Activated naive CD8-positive, alpha-beta T cell treated with anti-CD3 and anti-CD28 coated beads for 36 hours (primary cell): ENCODE measurements around the gene SPNS2. TPM values are rescaled to one million over a fixed set of nuclear protein-coding genes. Genes with fewer than 3 reads are reported as not detected.

Experiments
- DNase-seq: peaks from one replicate; pipeline ENCODE4 v3.0.0; 2021
- H3K27ac Mint-ChIP-seq: one replicate; pipeline ENCODE4 v1.8.0; 2022; ENCODE audit warnings: mild to moderate bottlenecking, moderate library complexity, mixed read lengths
- H3K27me3 Mint-ChIP-seq: one replicate; pipeline ENCODE4 v1.8.0; 2022; ENCODE audit warnings: mild to moderate bottlenecking, mixed read lengths
- H3K36me3 Mint-ChIP-seq: one replicate; pipeline ENCODE4 v1.8.0; 2021; ENCODE audit warnings: mild to moderate bottlenecking, mixed read lengths
- H3K4me1 Mint-ChIP-seq: one replicate; pipeline ENCODE4 v1.8.0; 2021; ENCODE audit warnings: mixed read lengths
- H3K4me3 Mint-ChIP-seq: one replicate; pipeline ENCODE4 v1.8.0; 2022; ENCODE audit warnings: mild to moderate bottlenecking, moderate library complexity, mixed read lengths
- H3K9me3 Mint-ChIP-seq: one replicate; pipeline ENCODE4 v1.8.0; 2022; ENCODE audit warnings: mixed read lengths
- total RNA-seq, 2 experiments: library from RNA; stranded (reverse); gene quantifications; one replicate each; pipeline ENCODE4 v1.2.3, GENCODE V29; 2021

The SPNS2 gene
- total RNA-seq, 2 experiments from 2014 or later, result 0.20 to 0.43 TPM

GRCh38 chr17:4582101-4582501 is 83.4 kb downstream of the SPNS2 start:
- Mint-ChIP-seq H3K4me3 (no peak overlapping the region), H3K9me3 (no peaks in the 10 kb centered on the region), H3K4me1 (peaks cover 4% of the 10 kb centered on the region), H3K27ac (no peak overlapping the region), H3K27me3 (peaks cover 48% of the 10 kb centered on the region), H3K36me3 (no peaks in the 10 kb centered on the region)
- no peak for DNase-seq

- H3K4me1 Mint-ChIP-seq, result peaks cover 4% of the 10 kb centered on the region
- peaks cover 48% of the 10 kb centered on the region for H3K27me3 Mint-ChIP-seq
Measured at GRCh38 chr17:4582691-4583090, 84.0 kb downstream of the SPNS2 start.

GRCh38 chr17:4583206-4583605 is 84.5 kb downstream of the SPNS2 start:
- Mint-ChIP-seq H3K4me1 (peaks cover 4% of the 10 kb centered on the region), H3K27me3 (peaks cover 48% of the 10 kb centered on the region), H3K36me3 (no peaks in the 10 kb centered on the region), H3K27ac (no peak overlapping the region), H3K4me3 (no peak overlapping the region), H3K9me3 (no peaks in the 10 kb centered on the region)
- no peak for DNase-seq

More at GRCh38 chr17:4582691-4583090, 84.0 kb downstream of the SPNS2 start:
- no peak overlapping the region for H3K4me3 Mint-ChIP-seq
- no peaks in the 10 kb centered on the region for H3K9me3 Mint-ChIP-seq
- no peaks in the 10 kb centered on the region for H3K36me3 Mint-ChIP-seq
- DNase-seq, result no peak
- no peak overlapping the region for H3K27ac Mint-ChIP-seq

DNA sequence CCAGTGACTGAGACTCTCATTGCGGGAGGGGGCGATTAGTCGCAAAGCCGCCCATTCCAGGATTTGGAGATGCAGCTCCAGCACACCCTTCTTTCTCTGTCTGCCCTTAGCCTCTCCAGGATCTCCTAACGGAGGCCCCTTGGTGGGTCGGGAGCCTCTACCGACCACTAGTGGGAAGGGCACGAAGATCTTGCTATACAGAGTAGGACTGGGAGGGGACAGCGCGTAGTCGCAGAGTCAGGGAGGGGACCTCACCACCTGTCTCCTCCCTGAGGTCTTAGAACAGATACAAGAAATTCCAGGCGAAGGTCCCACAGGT is 85.1 kb downstream of the SPNS2 start:
- Mint-ChIP-seq H3K27ac (no peak overlapping the region), H3K9me3 (no peaks in the 10 kb centered on the region), H3K36me3 (no peaks in the 10 kb centered on the region), H3K4me3 (peak overlapping the region; percentile 63), H3K27me3 (peaks cover 48% of the 10 kb centered on the region), H3K4me1 (peaks cover 4% of the 10 kb centered on the region)
- DNase-seq, result peak; percentile 25

DNA sequence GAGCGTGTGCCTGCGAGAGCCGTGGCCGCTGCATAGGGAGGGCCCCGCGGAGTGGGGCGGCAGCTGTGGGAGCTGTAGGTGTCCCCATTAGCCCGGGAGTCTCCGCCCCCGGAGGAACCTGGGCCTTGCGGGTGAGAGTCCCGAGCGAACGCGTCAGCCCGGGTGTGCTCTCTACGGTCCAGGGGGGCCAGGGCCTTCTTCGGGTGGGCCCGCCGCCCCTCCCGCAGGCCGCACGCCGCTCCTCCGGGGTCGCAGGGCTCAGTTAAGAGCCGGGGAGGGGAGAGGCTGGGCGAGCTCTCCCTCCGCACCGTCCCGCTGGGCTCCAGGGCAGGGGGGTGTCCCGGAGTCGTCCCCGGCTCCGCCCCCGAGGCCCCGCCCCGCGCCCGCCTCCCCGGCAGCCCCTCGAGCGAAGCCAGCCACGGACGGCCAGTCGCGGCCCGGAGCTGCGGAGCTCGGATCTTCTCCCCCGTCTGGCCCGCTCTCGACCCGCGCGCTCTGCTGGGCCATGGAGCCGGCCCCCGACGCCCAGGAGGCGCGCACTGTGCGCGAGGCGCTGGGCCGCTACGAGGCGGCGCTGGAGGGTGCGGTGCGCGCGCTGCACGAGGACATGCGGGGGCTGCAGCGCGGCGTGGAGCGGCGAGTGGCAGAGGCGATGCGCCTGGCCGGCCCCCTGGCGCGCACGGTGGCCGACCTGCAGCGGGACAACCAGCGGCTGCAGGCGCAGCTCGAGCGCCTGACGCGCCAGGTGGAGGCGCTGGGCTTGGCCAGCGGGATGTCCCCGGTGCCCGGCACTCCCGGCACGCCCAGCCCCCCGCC is 85.6 kb downstream of the SPNS2 start, which contains the start of gene SMTNL2:
Gene SMTNL2, plus strand, starts transcription at position 429 of the 816 bp plus-strand sequence. Its CDS starts 77 bp downstream, at position 506.
- Mint-ChIP-seq H3K36me3 (no peaks in the 10 kb centered on the region), H3K4me1 (peaks cover 4% of the 10 kb centered on the region), H3K27me3 (peaks cover 48% of the 10 kb centered on the region), H3K9me3 (no peaks in the 10 kb centered on the region), H3K4me3 (peak within 1 kb of the TSS; percentile 63), H3K27ac (no peak within 1 kb of the TSS)
- DNase-seq, result peak; percentile 37

- no peaks in the 10 kb centered on the region for H3K9me3 Mint-ChIP-seq
- H3K4me1 Mint-ChIP-seq, result peaks cover 4% of the 10 kb centered on the region
- no peak overlapping the region for H3K27ac Mint-ChIP-seq
- no peaks in the 10 kb centered on the region for H3K36me3 Mint-ChIP-seq
- H3K27me3 Mint-ChIP-seq, result peaks cover 48% of the 10 kb centered on the region
- no peak for DNase-seq
- H3K4me3 Mint-ChIP-seq, result peak overlapping the region; percentile 25
Measured at GRCh38 chr17:4584917-4585637, 86.4 kb downstream of the SPNS2 start.

DNA sequence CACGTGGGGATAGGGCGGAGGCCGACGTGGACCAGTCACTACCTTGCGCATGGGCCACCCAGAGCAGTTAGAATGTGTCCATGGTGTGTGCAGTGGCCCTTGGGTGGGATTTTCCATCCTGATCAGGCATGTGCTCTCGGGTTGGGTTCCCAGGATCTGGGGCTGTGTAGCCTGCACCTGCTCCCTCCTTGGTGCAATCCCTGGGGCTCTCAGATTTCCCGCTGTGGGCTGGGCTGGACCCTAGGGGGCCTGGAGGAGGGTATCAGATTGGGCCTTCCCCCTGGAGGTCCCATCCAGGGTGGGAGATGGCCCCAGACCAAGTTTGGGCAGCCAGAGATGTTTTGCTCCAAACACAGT is 86.9 kb downstream of the SPNS2 start:
- no peaks in the 10 kb centered on the region for H3K9me3 Mint-ChIP-seq
- H3K4me3 Mint-ChIP-seq, result no peak overlapping the region
- H3K27ac Mint-ChIP-seq, result no peak overlapping the region
- peaks cover 48% of the 10 kb centered on the region for H3K27me3 Mint-ChIP-seq
- H3K4me1 Mint-ChIP-seq, result peaks cover 4% of the 10 kb centered on the region
- DNase-seq, result no peak
- H3K36me3 Mint-ChIP-seq, result no peaks in the 10 kb centered on the region

DNA sequence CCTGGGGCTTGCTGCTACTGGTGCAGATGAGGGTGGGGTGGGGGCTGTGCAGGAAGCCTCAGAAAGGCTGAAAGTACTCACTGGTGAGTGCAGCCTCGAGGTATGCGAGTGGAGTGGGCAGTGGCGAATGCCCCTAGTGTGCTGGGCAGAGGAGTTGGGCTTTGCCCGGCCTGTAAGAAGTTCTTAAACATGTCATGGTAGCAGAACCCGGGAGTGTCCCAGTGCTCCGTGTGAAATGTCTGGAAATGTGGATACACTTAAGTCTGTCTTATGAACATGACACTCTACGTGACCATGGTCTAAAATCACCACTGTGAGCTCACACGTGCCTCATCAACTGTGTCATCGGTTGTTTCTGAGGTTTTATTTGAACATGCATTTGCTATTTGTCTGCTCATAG is 87.4 kb downstream of the SPNS2 start:
- peaks cover 45% of the 10 kb centered on the region for H3K27me3 Mint-ChIP-seq

DNA sequence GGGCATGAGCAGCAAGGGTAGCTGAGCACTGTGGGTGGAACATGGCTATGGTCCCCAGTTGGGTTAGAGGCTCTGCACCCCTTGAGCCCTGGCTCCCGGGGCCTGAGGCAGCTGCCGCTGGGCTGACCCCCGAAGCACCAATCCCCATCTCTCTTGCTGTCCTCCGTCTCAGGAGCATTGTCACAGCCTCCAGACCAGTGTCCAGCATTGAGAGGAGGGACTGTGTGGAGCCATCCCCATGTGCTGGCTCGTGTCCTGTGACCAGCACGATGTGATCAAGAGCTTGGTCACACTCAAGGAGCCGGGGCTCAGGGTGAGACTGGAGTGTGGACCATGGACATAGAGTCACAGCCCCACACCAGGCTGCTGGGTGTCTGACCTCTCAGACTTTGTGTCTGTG is 88.5 kb downstream of the SPNS2 start:
- Mint-ChIP-seq H3K4me1 (peaks cover 4% of the 10 kb centered on the region), H3K27me3 (peaks cover 34% of the 10 kb centered on the region), H3K4me3 (no peak overlapping the region), H3K9me3 (no peaks in the 10 kb centered on the region), H3K27ac (no peak overlapping the region), H3K36me3 (no peaks in the 10 kb centered on the region)
- DNase-seq, result no peak

More for the DNA sequence above, 87.4 kb downstream of the SPNS2 start:
- no peak for DNase-seq
- no peak overlapping the region for H3K4me3 Mint-ChIP-seq
- H3K36me3 Mint-ChIP-seq, result no peaks in the 10 kb centered on the region
- no peak overlapping the region for H3K27ac Mint-ChIP-seq
- H3K9me3 Mint-ChIP-seq, result no peaks in the 10 kb centered on the region
- peaks cover 4% of the 10 kb centered on the region for H3K4me1 Mint-ChIP-seq

GRCh38 chr17:4587803-4588202 is 89.1 kb downstream of the SPNS2 start:
- Mint-ChIP-seq H3K36me3 (no peaks in the 10 kb centered on the region), H3K9me3 (no peaks in the 10 kb centered on the region), H3K4me3 (no peak overlapping the region), H3K4me1 (peaks cover 4% of the 10 kb centered on the region), H3K27me3 (peaks cover 29% of the 10 kb centered on the region), H3K27ac (no peak overlapping the region)
- no peak for DNase-seq

- Mint-ChIP-seq H3K27ac (no peak overlapping the region), H3K27me3 (peaks cover 23% of the 10 kb centered on the region), H3K9me3 (no peaks in the 10 kb centered on the region), H3K36me3 (no peaks in the 10 kb centered on the region), H3K4me3 (no peak overlapping the region), H3K4me1 (peaks cover 4% of the 10 kb centered on the region)
- DNase-seq, result no peak
Measured at GRCh38 chr17:4588391-4588790, 89.7 kb downstream of the SPNS2 start.

Other genes with a start within 250 kb of the SPNS2 start
- gene ANKFY1, start 234.9 kb upstream of the SPNS2 start, total RNA-seq, result 10 to 100 TPM; 29.4 to 31.4 TPM
- 10 to 100 TPM; 58.8 to 63.9 TPM for gene UBE2G1, start 132.2 kb upstream of the SPNS2 start, total RNA-seq
- 10 to 100 TPM; 11.7 to 14.3 TPM for gene SPNS3, start 64.9 kb upstream of the SPNS2 start, total RNA-seq
- gene MYBBP1A, start 56.5 kb downstream of the SPNS2 start, total RNA-seq, result 100 to 1,000 TPM; 174 to 176 TPM
- not detected for gene GGT6, start 61.7 kb downstream of the SPNS2 start, total RNA-seq
- gene SMTNL2, start 85.6 kb downstream of the SPNS2 start, total RNA-seq, result not detected
- gene ALOX15, start 142.8 kb downstream of the SPNS2 start, total RNA-seq, result under 1 TPM; 0.18 to 0.25 TPM
- 100 to 1,000 TPM; 110 to 122 TPM for gene PELP1, start 205.3 kb downstream of the SPNS2 start, total RNA-seq
- 100 to 1,000 TPM; 161 to 170 TPM for gene ARRB2, start 211.8 kb downstream of the SPNS2 start, total RNA-seq
- 10 to 100 TPM; 18.3 to 21.0 TPM for gene MED11, start 232.5 kb downstream of the SPNS2 start, total RNA-seq
- gene ZMYND15, start 241.0 kb downstream of the SPNS2 start, total RNA-seq, result not detected
- 1 to 10 TPM; 2.0 to 3.3 TPM for gene CXCL16, start 241.0 kb downstream of the SPNS2 start, total RNA-seq